Lower leg skin (tissue), 3 donors: Measurements from ENCODE around the gene TENT4B.

Source experiments
- POLR2A ChIP-seq, 2 donors: fragments of 450-650 bp; IDR thresholded peaks; one replicate each; pipeline ENCODE4 v1.6.1; 2016 to 2017; ENCODE audit warnings: antibody characterized with exemption in 2 of 2, mild to moderate bottlenecking in 1 of 2, moderate library complexity in 1 of 2
- TF ChIP-seq, protein P1 (sequence below), 3 donors: fragments of 450-650 bp; IDR thresholded peaks; one replicate each; pipeline ENCODE4 v1.5.1; 2016; ENCODE audit warnings: antibody characterized with exemption in 3 of 3, mild to moderate bottlenecking in 3 of 3, moderate library complexity in 2 of 3

DNA sequence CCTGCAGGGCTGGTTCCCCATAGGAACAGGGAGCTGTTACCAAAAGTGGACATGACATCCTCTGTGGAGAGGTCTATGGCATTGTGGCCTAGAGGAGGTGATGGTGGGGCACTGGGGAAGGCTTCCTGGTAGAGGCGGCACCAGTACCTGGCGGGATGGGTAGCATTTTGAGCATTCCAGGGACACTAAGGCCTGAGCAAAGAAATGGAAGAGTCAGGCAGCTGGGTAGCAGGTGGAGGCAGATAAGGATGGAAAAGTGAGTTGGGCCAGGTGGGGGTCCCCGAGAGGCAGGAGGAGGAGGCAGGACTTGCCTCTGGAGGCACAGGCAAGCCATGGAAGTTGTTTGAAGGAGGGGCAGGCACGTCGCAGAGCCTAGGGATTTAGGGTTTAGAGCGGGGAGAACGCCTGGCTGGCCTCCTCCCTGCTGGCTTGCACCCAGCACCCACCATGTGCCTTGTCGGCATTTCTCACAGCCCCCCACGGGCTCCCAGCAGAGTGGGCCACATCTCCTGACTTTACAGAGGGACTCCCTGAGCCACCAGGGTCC is 108.1 kb downstream of the TENT4B start:
- TF ChIP-seq, protein P1, sequence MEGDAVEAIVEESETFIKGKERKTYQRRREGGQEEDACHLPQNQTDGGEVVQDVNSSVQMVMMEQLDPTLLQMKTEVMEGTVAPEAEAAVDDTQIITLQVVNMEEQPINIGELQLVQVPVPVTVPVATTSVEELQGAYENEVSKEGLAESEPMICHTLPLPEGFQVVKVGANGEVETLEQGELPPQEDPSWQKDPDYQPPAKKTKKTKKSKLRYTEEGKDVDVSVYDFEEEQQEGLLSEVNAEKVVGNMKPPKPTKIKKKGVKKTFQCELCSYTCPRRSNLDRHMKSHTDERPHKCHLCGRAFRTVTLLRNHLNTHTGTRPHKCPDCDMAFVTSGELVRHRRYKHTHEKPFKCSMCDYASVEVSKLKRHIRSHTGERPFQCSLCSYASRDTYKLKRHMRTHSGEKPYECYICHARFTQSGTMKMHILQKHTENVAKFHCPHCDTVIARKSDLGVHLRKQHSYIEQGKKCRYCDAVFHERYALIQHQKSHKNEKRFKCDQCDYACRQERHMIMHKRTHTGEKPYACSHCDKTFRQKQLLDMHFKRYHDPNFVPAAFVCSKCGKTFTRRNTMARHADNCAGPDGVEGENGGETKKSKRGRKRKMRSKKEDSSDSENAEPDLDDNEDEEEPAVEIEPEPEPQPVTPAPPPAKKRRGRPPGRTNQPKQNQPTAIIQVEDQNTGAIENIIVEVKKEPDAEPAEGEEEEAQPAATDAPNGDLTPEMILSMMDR (IDR thresholded peaks at IDR 0.05): no peak
- no peak for TF ChIP-seq POLR2A (IDR thresholded peaks at IDR 0.05)
